ENCODE measurements around the gene ADGRF5. TPM values are rescaled to one million over a fixed set of nuclear protein-coding genes. Genes with fewer than 3 reads are reported as not detected.

ADGRF5 gene
- total RNA-seq, 4 donors from 2014 or later, result 30.4 to 144 (median 73.9) TPM

- no peak for TF ChIP-seq CTCF (IDR thresholded peaks at IDR 0.05; ENCODE audit: low read depth)
Measured at GRCh38 chr6:46903175-46903574, 18.6 kb downstream of the ADGRF5 start.

GRCh38 chr6:46901882-46902314 lies 19.8 kb downstream of the ADGRF5 start:
- TF ChIP-seq CTCF (IDR thresholded peaks at IDR 0.05; ENCODE audit: low read depth), result no peak

- no peak for TF ChIP-seq CTCF (IDR thresholded peaks at IDR 0.05; ENCODE audit: low read depth)
Measured at GRCh38 chr6:46900266-46900665, 21.5 kb downstream of the ADGRF5 start.

- TF ChIP-seq CTCF (IDR thresholded peaks at IDR 0.05; ENCODE audit: low read depth), result no peak
Measured at GRCh38 chr6:46899659-46900058, 22.1 kb downstream of the ADGRF5 start.

GRCh38 chr6:46898006-46898405 lies 23.7 kb downstream of the ADGRF5 start:
- TF ChIP-seq CTCF (IDR thresholded peaks at IDR 0.05; ENCODE audit: low read depth), result no peak

- no peak for TF ChIP-seq CTCF (IDR thresholded peaks at IDR 0.05; ENCODE audit: low read depth)
Measured at GRCh38 chr6:46896871-46897270, 24.9 kb downstream of the ADGRF5 start.

GRCh38 chr6:46895930-46896329 lies 25.8 kb downstream of the ADGRF5 start:
- no peak for TF ChIP-seq CTCF (IDR thresholded peaks at IDR 0.05; ENCODE audit: low read depth)
